T-helper 2 cell treated with Interferon-gamma antibody and Interleukin-4, amounts not matched to agents 5 μg/mL and 100 μg/mL, for 36 hours (primary cell): ENCODE measurements around the gene SACS.

ENCODE experiments used
- DNase-seq: peaks from one replicate; pipeline ENCODE4 v3.0.0; 2021; ENCODE audit warnings: low spot score
- H3K27ac Mint-ChIP-seq: one replicate; pipeline ENCODE4 v1.8.0; 2021; ENCODE audit warnings: mild to moderate bottlenecking, mixed read lengths
- H3K27me3 Mint-ChIP-seq: one replicate; pipeline ENCODE4 v1.8.0; 2021; ENCODE audit warnings: low read depth, mixed read lengths
- H3K36me3 Mint-ChIP-seq: one replicate; pipeline ENCODE4 v1.8.0; 2021; ENCODE audit warnings: low read depth, mixed read lengths
- H3K4me1 Mint-ChIP-seq: one replicate; pipeline ENCODE4 v1.8.0; 2021; ENCODE audit warnings: low read depth, mixed read lengths
- H3K4me3 Mint-ChIP-seq: one replicate; pipeline ENCODE4 v1.8.0; 2022; ENCODE audit warnings: mild to moderate bottlenecking, moderate library complexity, mixed read lengths
- H3K9me3 Mint-ChIP-seq: one replicate; pipeline ENCODE4 v1.8.0; 2021; ENCODE audit warnings: mixed read lengths

Gene SACS

GRCh38 chr13:23462815-23463559, 29.5 kb upstream of the SACS start:
- Mint-ChIP-seq H3K36me3 (no peaks in the 10 kb centered on the region), H3K9me3 (no peaks in the 10 kb centered on the region), H3K4me3 (no peak overlapping the region), H3K27ac (no peak overlapping the region), H3K27me3 (peaks cover 21% of the 10 kb centered on the region), H3K4me1 (peaks cover 17% of the 10 kb centered on the region)
- no peak for DNase-seq

- H3K4me1 Mint-ChIP-seq: peaks cover 14% of the 10 kb centered on the region
- H3K9me3 Mint-ChIP-seq: no peaks in the 10 kb centered on the region
- H3K4me3 Mint-ChIP-seq: no peak overlapping the region
- H3K36me3 Mint-ChIP-seq: no peaks in the 10 kb centered on the region
- no peak overlapping the region for H3K27ac Mint-ChIP-seq
- peaks cover 19% of the 10 kb centered on the region for H3K27me3 Mint-ChIP-seq
- no peak for DNase-seq
These were observed 28.0 kb upstream of the SACS start for GRCh38 chr13:23461544-23461943.

DNA sequence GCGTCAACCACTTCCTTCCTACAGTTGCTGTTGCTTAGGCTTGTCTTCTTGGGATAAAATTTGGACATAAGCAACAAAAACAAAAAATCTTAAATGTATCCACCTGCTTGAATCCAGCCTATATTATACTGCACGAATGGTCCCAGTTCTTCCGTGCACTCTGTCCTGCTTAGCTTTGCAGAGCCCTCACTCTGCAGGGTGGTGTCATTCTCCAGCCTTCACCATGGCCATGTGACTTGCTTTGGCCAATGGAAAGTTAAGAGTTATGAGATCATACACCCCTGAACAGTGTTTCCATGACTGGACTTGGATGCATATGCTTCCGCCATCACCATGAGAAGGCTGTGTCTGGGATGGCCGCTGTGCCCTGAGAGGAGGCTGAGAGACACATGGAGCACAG, 27.4 kb upstream of the SACS start:
- Mint-ChIP-seq H3K27me3 (peaks cover 17% of the 10 kb centered on the region), H3K4me1 (peaks cover 12% of the 10 kb centered on the region), H3K9me3 (no peaks in the 10 kb centered on the region), H3K36me3 (no peaks in the 10 kb centered on the region), H3K4me3 (no peak overlapping the region), H3K27ac (no peak overlapping the region)
- no peak for DNase-seq

GRCh38 chr13:23460309-23460708, 26.8 kb upstream of the SACS start:
- Mint-ChIP-seq H3K4me3 (no peak overlapping the region), H3K27ac (no peak overlapping the region), H3K9me3 (no peaks in the 10 kb centered on the region), H3K36me3 (no peaks in the 10 kb centered on the region), H3K4me1 (peaks cover 10% of the 10 kb centered on the region), H3K27me3 (peaks cover 14% of the 10 kb centered on the region)
- no peak for DNase-seq

- no peak for DNase-seq
- Mint-ChIP-seq H3K4me1 (peaks cover 7% of the 10 kb centered on the region), H3K9me3 (no peaks in the 10 kb centered on the region), H3K27me3 (peaks cover 9% of the 10 kb centered on the region), H3K27ac (no peak overlapping the region), H3K36me3 (no peaks in the 10 kb centered on the region), H3K4me3 (no peak overlapping the region)
These were observed 25.5 kb upstream of the SACS start for GRCh38 chr13:23458989-23459388.

DNA sequence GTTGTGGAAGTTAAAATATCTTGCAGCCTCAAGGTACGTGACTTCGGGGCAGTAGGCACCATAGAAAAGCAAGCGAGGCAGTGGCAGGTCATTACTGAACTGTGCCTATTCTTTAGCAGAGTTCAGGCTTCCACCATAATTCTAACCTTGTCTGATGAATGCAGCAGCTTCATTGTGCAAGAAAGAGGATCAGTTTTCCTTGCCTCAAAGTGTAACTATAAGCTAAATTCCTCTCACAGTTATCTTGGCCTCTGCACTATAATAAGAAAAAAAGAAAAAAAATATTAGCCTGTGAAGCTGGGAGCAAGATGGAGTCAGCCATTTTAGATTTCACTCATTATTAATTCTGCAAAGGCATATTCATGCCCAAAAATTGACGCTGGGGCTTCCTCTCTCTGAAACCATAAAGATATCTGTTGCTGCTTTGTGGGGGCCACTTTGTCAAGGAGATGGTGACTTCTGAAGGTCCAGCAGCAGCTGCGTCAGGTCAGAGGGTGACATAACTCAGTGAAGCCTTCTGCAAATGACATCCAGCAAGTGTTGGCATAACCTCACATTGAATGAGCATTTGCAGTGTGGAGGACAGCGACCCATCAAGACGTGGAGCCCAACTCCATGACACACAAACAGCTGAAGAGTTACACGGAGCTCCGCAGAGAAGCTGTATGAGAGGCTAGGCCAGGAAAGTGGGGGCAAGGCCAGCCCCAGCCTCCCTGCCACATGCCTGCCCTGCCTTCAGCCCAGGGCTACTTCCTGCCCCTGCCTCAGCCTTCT, 23.1 kb upstream of the SACS start:
- DNase-seq: no peak
- Mint-ChIP-seq H3K4me1 (no peaks in the 10 kb centered on the region), H3K36me3 (no peaks in the 10 kb centered on the region), H3K27ac (no peak overlapping the region), H3K9me3 (no peaks in the 10 kb centered on the region), H3K27me3 (peaks cover 3% of the 10 kb centered on the region), H3K4me3 (no peak overlapping the region)

DNA sequence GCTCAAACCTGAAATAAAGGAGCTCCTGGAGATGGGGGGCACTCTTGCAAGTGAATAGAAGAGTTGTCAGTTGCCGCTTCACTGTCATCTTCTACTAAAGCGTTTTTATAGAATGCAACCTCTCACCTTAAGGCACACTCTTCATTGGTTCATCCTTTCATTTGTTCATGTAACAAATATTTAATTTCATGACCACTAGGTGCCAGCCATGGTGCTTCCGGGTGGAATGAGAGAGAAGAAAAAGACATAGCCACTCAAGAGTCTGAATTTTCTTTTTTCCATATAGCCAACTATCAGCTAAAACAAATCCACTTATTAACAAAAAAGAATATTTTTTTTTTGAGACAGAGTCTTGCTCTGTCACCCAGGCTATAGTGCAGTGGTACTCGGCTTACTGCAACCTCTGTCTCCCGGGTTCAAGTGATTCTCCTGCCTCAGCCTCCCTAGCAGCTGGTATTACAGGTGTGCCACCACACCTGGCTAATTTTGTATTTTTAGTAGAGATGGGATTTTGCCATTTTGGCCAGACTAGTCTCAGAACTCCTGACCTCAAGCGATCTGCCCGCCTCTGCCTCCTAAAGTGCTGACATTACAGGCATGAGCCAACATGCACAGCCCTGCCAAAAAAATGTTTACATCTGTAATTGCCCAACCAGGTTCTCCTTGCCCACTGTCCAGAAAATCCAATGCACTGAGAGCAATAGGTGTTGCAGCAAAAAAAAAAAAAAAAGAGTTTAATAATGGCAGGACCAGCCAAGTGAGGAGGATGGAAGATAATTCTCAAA, 22.1 kb upstream of the SACS start:
- DNase-seq: no peak
- Mint-ChIP-seq H3K27ac (no peak overlapping the region), H3K36me3 (no peaks in the 10 kb centered on the region), H3K4me1 (no peaks in the 10 kb centered on the region), H3K4me3 (no peak overlapping the region), H3K9me3 (no peaks in the 10 kb centered on the region), H3K27me3 (peaks cover 3% of the 10 kb centered on the region)

GRCh38 chr13:23453132-23453531, 19.6 kb upstream of the SACS start:
- no peak for DNase-seq
- no peak overlapping the region for H3K4me3 Mint-ChIP-seq
- no peaks in the 10 kb centered on the region for H3K9me3 Mint-ChIP-seq
- no peak overlapping the region for H3K27ac Mint-ChIP-seq
- peaks cover 8% of the 10 kb centered on the region for H3K27me3 Mint-ChIP-seq
- no peaks in the 10 kb centered on the region for H3K36me3 Mint-ChIP-seq
- no peaks in the 10 kb centered on the region for H3K4me1 Mint-ChIP-seq

DNA sequence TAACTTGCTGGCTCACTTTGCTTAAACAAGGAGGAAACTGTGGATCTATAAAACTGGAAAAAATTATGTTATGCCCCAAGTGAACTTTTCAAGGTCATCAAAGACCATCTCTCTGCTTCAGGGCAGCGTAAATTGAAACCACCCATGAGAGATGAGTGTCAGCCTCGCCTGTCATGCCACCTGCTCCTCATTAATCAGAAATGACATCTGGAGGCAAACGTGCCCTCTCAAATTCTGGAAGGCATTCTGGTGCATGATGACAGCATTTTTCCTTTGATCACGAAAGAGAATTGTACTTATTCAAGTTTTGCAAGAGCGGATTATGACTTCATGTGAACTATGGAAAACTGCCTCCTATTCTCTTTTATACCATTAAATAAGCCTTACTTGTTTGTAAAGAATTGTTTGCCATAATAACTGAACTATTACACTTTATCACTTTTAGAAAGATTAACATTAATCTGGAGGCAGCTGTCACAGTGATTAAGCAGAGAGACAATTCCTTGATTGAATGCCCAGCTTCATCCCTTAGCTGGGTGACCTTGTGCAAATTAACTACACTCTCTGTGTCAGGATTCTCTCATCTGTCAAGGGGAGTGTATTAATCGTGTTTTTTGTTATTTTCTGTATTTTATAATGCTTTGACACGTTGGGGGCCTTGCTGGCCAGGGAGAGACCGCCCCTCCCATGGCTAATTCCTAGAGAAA, 17.0 kb upstream of the SACS start:
- H3K27me3 Mint-ChIP-seq: peaks cover 8% of the 10 kb centered on the region
- H3K4me3 Mint-ChIP-seq: no peak overlapping the region
- no peak overlapping the region for H3K27ac Mint-ChIP-seq
- no peaks in the 10 kb centered on the region for H3K9me3 Mint-ChIP-seq
- DNase-seq: no peak
- no peaks in the 10 kb centered on the region for H3K4me1 Mint-ChIP-seq
- H3K36me3 Mint-ChIP-seq: no peaks in the 10 kb centered on the region

DNA sequence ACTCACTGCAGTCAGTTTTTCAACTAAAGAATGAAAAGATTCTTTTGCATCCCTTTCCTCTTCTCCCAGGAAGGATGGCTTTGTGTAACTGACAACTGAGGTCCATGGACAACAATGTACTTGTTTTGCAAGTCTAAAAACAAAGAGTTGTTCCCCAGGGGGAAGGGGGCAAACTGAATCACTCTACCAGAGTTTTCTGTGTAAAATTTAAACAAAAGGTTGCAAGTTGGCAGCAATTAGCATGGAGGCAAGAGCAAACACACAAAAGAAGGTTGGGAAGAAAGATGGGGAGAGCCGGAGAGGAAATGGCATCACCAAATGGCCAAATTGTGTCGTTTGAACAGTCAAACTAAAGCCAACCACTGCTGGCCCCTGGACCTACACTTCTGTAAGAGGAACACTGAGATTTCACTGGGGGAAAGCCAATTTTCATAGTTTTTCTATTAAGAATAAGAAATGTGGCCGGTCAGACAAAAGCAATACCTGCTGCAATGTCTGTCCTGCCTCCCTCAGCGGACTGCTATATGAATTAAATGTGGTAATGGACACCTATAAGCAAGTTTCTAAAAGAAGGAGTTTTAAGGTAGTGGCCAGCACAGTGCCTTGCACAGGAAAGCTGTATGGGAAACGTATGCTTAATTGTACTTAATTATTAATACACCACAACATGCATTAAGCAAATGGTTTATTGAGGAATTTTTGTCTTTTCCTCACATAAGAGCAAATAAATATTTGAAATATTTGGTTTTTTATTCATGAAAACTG, 16.1 kb upstream of the SACS start:
- no peak for DNase-seq
- no peaks in the 10 kb centered on the region for H3K36me3 Mint-ChIP-seq
- H3K4me3 Mint-ChIP-seq: no peak overlapping the region
- H3K9me3 Mint-ChIP-seq: peaks cover 4% of the 10 kb centered on the region
- no peaks in the 10 kb centered on the region for H3K4me1 Mint-ChIP-seq
- peaks cover 8% of the 10 kb centered on the region for H3K27me3 Mint-ChIP-seq
- no peak overlapping the region for H3K27ac Mint-ChIP-seq

DNA sequence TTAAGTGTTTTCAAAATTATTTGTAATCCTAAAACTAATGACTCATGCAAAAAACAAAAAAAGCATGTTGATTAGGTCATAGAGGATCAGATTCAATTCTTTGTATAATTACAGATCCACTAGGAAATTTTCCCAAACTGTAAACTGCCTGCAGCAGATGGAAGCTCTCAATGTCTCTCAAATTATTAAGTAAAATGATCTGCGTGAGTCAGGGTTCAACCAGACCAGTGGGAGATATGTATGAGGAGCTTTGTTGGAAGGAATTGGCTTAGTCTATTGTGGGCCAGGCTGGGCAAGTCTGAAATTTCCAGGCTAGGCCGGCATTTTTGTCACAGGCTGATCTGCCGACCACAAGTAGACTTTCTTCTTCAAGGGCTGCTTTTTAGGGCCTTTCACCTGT, 14.4 kb upstream of the SACS start:
- no peak for DNase-seq
- no peak overlapping the region for H3K27ac Mint-ChIP-seq
- no peak overlapping the region for H3K4me3 Mint-ChIP-seq
- peaks cover 8% of the 10 kb centered on the region for H3K27me3 Mint-ChIP-seq
- no peaks in the 10 kb centered on the region for H3K4me1 Mint-ChIP-seq
- H3K36me3 Mint-ChIP-seq: no peaks in the 10 kb centered on the region
- peaks cover 4% of the 10 kb centered on the region for H3K9me3 Mint-ChIP-seq

GRCh38 chr13:23445794-23446193, 12.3 kb upstream of the SACS start:
- H3K4me3 Mint-ChIP-seq: no peak overlapping the region
- no peak for DNase-seq
- H3K36me3 Mint-ChIP-seq: no peaks in the 10 kb centered on the region
- H3K4me1 Mint-ChIP-seq: no peaks in the 10 kb centered on the region
- no peak overlapping the region for H3K27ac Mint-ChIP-seq
- peaks cover 4% of the 10 kb centered on the region for H3K9me3 Mint-ChIP-seq
- peaks cover 6% of the 10 kb centered on the region for H3K27me3 Mint-ChIP-seq

GRCh38 chr13:23443878-23444277, 10.4 kb upstream of the SACS start:
- no peaks in the 10 kb centered on the region for H3K27me3 Mint-ChIP-seq
- H3K9me3 Mint-ChIP-seq: peaks cover 4% of the 10 kb centered on the region
- no peak overlapping the region for H3K4me3 Mint-ChIP-seq
- no peaks in the 10 kb centered on the region for H3K4me1 Mint-ChIP-seq
- H3K27ac Mint-ChIP-seq: no peak overlapping the region
- no peak for DNase-seq
- no peaks in the 10 kb centered on the region for H3K36me3 Mint-ChIP-seq
